BJ (cell line): ENCODE results near the gene REELD1. TPM values are rescaled to one million over a fixed set of nuclear protein-coding genes. Genes with fewer than 3 reads are reported as not detected.

Experiments used
- CTCF ChIA-PET: fragments of 350-600 bp; formaldehyde crosslinking; extraction: SDS; loops from one replicate; lab custom pipeline; 2021; ENCODE audit warnings: antibody characterized with exemption, inconsistent platforms; lab: Yijun Ruan, JAX
- POLR2A ChIA-PET: fragments of 300-600 bp; sonication (Branson Sonifier 250); formaldehyde crosslinking; extraction: SDS; loops from one replicate; lab custom pipeline; 2021; ENCODE audit warnings: antibody characterized with exemption; lab: Charles Lee
- DNase-seq: peaks from one replicate; pipeline ENCODE4 v3.0.0-alpha.2; 2011; ENCODE audit warnings: low read depth
- H3K27me3 ChIP-seq: 2 replicates; pipeline ENCODE4 v1.6.0; 2011; ENCODE audit warnings: low read length; ENCODE audit not compliant: control insufficient read depth, insufficient read depth
- H3K36me3 ChIP-seq: 2 replicates; pipeline ENCODE4 v1.5.1; 2011; ENCODE audit warnings: low read length; ENCODE audit not compliant: control insufficient read depth, insufficient read depth
- H3K4me3 ChIP-seq: 2 replicates; pipeline ENCODE4 v1.5.1; 2011; ENCODE audit warnings: low read depth, mild to moderate bottlenecking, control low read depth, low read length
- CTCF ChIP-seq: IDR thresholded peaks from 2 replicates; pipeline ENCODE4 v1.5.1; 2011; ENCODE audit warnings: low read depth, mild to moderate bottlenecking, control low read depth, inconsistent platforms, low read length, moderate library complexity; ENCODE audit not compliant: insufficient read depth
- polyA plus RNA-seq: library from polyadenylated mRNA; depleted of rRNA; stranded (reverse); fragments of >200 nt; gene quantifications from 2 replicates; pipeline ENCODE4 v1.2.3, GENCODE V29; 2011

The REELD1 gene
- polyA plus RNA-seq, 1 experiment: not detected

DNA sequence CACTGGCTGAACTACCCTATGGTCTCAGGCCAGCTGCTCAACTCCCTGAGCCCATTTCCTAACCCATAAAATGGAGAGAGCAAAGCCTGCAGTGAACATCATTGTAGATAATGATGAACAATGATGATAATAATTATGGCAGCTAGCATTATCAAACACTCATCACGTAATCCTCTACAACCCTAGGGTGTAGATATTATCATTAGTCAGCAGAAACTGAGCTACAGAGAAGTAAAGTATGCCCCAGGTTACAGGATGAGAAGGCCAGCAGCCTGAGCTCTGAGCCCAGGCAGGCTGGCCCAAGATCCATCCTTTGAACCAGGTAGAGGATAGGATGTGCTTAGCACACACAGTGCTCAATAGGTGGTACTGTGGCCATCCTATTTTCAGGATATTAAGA, 43.2 kb downstream of the REELD1 start:
- TF ChIP-seq CTCF: no peak
- ChIA-PET POLR2A (no interaction called here), CTCF (no interaction called here)
- H3K36me3 ChIP-seq: no peaks in the 10 kb centered on the region; the same call in 1 of the 2 replicates
- H3K4me3 ChIP-seq: no peak overlapping the region
- DNase-seq: no peak
- H3K27me3 ChIP-seq: no peaks in the 10 kb centered on the region

DNA sequence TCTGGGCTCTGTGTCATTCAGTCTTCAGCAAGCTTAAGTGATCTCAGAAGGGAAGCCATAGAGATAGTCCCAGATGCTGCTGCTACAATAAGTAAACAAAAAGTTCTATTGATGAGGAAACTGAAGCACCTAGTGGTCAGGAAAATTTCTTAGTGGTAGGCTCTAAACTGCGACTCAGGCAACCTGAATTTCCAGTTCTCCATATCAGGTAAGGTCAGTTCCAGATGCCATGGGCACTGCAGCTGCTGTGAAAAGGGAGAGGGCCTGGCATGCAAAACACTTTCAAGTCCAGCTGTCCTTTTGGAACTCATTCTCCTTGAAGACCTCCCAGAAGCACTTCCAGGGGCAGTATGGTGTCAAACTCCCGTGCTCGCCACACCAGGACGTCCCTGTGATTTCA, 46.2 kb downstream of the REELD1 start:
- CTCF ChIA-PET: interaction anchor here (1.3 kb wide), 1 partner anchor 9 kb away, joined by 4 read pairs; no protein-coding TSS in a partner anchor
- no peak for TF ChIP-seq CTCF
- no peaks in the 10 kb centered on the region; the same call in 1 of the 2 replicates for H3K36me3 ChIP-seq
- POLR2A ChIA-PET: no interaction called here
- no peak overlapping the region for H3K4me3 ChIP-seq
- no peaks in the 10 kb centered on the region for H3K27me3 ChIP-seq
- no peak for DNase-seq

DNA sequence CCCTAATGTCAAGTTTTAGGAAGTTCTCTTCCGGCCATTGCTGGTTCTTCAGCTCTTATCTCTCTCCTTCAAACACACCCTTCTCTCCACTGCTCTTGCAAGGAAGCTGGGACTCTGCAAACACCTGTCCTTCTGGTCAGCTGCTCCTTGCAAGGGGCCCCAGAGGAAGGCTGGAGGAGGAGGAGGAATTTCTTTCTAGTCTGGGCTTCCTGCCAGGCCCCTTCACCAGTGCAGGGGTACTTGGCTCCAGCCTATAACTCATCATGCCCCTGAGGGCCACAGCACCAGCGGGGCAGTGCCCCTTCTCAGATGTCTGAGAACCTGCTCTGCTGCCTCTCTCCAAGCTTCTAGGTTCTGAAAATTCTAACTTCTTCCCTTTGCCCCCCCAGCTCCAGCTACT, 46.7 kb downstream of the REELD1 start:
- no peak for TF ChIP-seq CTCF
- Histone ChIP-seq H3K4me3 (no peak overlapping the region), H3K27me3 (no peaks in the 10 kb centered on the region), H3K36me3 (no peaks in the 10 kb centered on the region; the same call in 1 of the 2 replicates)
- POLR2A ChIA-PET: no interaction called here
- CTCF ChIA-PET: interaction anchor here (1.4 kb wide), 1 partner anchor 21 kb away, joined by 4 read pairs; no protein-coding TSS in a partner anchor
- no peak for DNase-seq

DNA sequence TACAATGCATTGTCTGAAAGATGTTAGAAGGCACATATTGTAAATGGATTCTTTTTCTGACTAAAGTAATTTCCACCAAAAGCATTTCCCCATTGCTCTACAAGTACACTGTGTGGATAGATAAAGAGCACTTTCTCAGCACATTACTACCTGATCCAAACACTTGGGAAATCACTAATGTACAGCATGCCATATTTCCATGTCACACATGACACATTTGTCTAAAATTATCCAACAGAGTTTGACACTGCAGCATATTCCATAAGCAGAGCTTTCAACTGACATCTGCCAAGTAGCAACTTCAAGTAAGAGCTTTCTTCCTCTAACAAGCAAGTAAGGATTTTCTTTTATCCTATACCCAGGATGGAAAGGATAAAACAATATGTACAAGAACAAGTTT, 49.5 kb downstream of the REELD1 start:
- ChIA-PET POLR2A (no interaction called here), CTCF (interaction anchor here (1.6 kb wide), 1 partner anchor 21 kb away, joined by 5 read pairs; no protein-coding TSS in a partner anchor)
- no peak for TF ChIP-seq CTCF
- Histone ChIP-seq H3K27me3 (no peaks in the 10 kb centered on the region), H3K4me3 (no peak overlapping the region), H3K36me3 (no peaks in the 10 kb centered on the region)
- DNase-seq: no peak

DNA sequence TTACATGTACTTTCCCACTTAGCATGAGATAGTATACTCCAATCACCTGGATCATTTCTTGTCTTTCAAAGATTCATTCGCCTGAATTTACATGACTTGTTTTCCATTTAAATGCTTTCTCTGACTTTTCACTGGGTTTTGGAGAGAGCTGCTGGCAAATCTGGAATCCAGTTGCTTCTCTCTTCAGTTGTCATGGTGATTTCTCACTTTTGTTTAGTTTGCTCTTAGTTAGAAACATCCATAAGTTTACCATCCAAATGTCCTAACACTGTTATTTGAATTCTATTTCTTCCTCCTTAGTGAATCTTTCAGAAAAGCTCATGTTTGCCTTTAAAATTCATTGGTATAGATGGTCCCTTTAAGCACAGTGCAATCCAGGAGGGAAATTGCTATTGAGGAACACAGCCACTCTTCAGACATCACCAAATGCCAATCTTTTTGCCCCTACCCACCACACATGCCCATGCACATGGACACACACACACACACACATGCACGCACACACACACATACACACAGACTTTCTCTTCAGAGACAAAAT, 51.7 kb downstream of the REELD1 start:
- no peak for DNase-seq
- Histone ChIP-seq H3K36me3 (no peaks in the 10 kb centered on the region), H3K4me3 (no peak overlapping the region), H3K27me3 (no peaks in the 10 kb centered on the region)
- ChIA-PET CTCF (interaction anchor here (1.1 kb wide), 1 partner anchor 11 kb away, joined by 4 read pairs; no protein-coding TSS in a partner anchor), POLR2A (no interaction called here)
- no peak for TF ChIP-seq CTCF
